Activated naive CD4-positive, alpha-beta T cell treated with anti-CD3 and anti-CD28 coated beads, Interleukin-2, amount 50 U/mL, for 24 hours (primary cell): ENCODE measurements around the gene HOXC10.

ENCODE experiments used
- H3K27ac Mint-ChIP-seq: one replicate; pipeline ENCODE4 v1.8.0; 2021; ENCODE audit warnings: mild to moderate bottlenecking, mixed read lengths
- H3K27me3 Mint-ChIP-seq: one replicate; pipeline ENCODE4 v1.8.0; 2021; ENCODE audit warnings: mixed read lengths
- H3K36me3 Mint-ChIP-seq: one replicate; pipeline ENCODE4 v1.8.0; 2021; ENCODE audit warnings: mixed read lengths
- H3K4me1 Mint-ChIP-seq: one replicate; pipeline ENCODE4 v1.8.0; 2021; ENCODE audit warnings: mixed read lengths
- H3K4me3 Mint-ChIP-seq: one replicate; pipeline ENCODE4 v1.8.0; 2021; ENCODE audit warnings: mild to moderate bottlenecking, mixed read lengths
- H3K9me3 Mint-ChIP-seq: one replicate; pipeline ENCODE4 v1.8.0; 2021; ENCODE audit warnings: mixed read lengths

The HOXC10 gene

GRCh38 chr12:53968214-53969127, 16.5 kb upstream of the HOXC10 start:
- peak overlapping the region; percentile 53 for H3K27ac Mint-ChIP-seq
- H3K9me3 Mint-ChIP-seq = peaks cover 7% of the 10 kb centered on the region
- peaks cover 11% of the 10 kb centered on the region for H3K36me3 Mint-ChIP-seq
- H3K4me1 Mint-ChIP-seq = peaks cover 42% of the 10 kb centered on the region
- H3K27me3 Mint-ChIP-seq = peaks cover 91% of the 10 kb centered on the region
- H3K4me3 Mint-ChIP-seq = no peak overlapping the region

DNA sequence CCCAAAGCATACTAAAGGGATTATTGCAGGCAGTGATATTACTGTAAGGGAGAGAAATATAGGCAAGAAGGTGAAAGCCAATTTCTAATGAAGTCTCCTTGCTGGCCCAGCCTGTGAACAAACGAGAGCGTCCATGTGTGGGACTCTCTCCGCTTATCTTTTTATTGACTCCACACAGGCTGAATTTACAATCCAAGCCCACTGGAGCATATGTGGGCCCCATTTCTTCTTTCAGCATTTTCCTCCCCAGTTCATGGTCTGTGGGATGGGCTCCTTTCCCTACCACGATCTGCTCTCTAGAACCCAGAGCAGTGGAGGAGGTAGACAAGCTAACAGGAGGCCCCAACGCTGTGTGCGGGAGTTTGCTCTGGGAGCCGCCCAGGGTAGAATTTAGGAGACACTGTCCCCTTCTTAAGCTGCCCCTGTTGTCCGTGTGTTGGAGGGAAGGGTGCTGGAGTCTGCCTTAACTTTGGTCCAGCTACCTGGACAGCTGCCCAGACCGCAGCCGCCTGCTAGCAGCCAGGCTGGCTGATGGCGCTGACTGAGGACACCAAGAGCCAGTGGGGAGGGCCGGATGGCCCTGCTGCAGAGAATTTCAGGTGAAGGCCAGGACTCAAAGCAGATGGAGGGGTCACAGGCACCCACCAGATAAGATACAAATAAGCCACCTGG, 15.2 kb upstream of the HOXC10 start:
- Mint-ChIP-seq H3K36me3 (peaks cover 8% of the 10 kb centered on the region), H3K9me3 (no peaks in the 10 kb centered on the region), H3K27me3 (peaks cover 82% of the 10 kb centered on the region), H3K27ac (no peak overlapping the region), H3K4me1 (peaks cover 35% of the 10 kb centered on the region), H3K4me3 (no peak overlapping the region)

- H3K27ac Mint-ChIP-seq = no peak overlapping the region
- peaks cover 33% of the 10 kb centered on the region for H3K4me1 Mint-ChIP-seq
- H3K9me3 Mint-ChIP-seq = no peaks in the 10 kb centered on the region
- H3K27me3 Mint-ChIP-seq = peaks cover 79% of the 10 kb centered on the region
- H3K4me3 Mint-ChIP-seq = no peak overlapping the region
- peaks cover 6% of the 10 kb centered on the region for H3K36me3 Mint-ChIP-seq
These were observed 14.5 kb upstream of the HOXC10 start for GRCh38 chr12:53970451-53970850.

DNA sequence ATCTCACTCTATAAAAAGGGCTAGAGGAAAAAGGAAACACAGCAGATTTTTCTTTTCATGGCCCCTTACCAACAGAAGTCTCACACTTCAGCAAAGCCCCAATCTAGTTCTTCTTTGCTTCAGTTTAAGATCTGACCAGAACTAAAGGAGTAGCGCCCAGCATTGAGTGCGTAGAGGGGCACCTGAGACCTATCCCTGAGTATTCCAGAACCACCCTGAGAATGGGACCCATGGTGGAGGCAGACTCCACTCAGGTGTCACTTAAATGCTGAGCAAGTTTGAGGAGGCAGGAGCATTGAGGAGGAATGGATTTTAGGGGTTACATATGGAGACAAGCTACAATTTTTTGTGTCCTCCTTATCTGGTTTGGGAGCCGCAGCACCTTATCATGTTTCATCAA, 13.8 kb upstream of the HOXC10 start:
- Mint-ChIP-seq H3K27ac (no peak overlapping the region), H3K4me3 (no peak overlapping the region), H3K9me3 (no peaks in the 10 kb centered on the region), H3K36me3 (peaks cover 5% of the 10 kb centered on the region), H3K4me1 (peaks cover 32% of the 10 kb centered on the region), H3K27me3 (peaks cover 79% of the 10 kb centered on the region)

- peaks cover 5% of the 10 kb centered on the region for H3K36me3 Mint-ChIP-seq
- H3K27ac Mint-ChIP-seq = peak overlapping the region; percentile 31
- no peak overlapping the region for H3K4me3 Mint-ChIP-seq
- H3K27me3 Mint-ChIP-seq = peaks cover 76% of the 10 kb centered on the region
- no peaks in the 10 kb centered on the region for H3K9me3 Mint-ChIP-seq
- H3K4me1 Mint-ChIP-seq = peaks cover 26% of the 10 kb centered on the region
These were observed 13.3 kb upstream of the HOXC10 start for GRCh38 chr12:53971686-53972085.

- H3K27ac Mint-ChIP-seq = no peak overlapping the region
These were observed 12.7 kb upstream of the HOXC10 start for GRCh38 chr12:53972152-53972702.

GRCh38 chr12:53972722-53973235, 12.2 kb upstream of the HOXC10 start, which contains the start of gene HOXC11:
TSS of gene HOXC11 (plus strand) at chr12:53973126. CDS start at chr12:53973242, 116 bp downstream.
- H3K36me3 Mint-ChIP-seq = peaks cover 3% of the 10 kb centered on the region
- peak within 1 kb of the TSS; percentile 61 for H3K27ac Mint-ChIP-seq
- peaks cover 76% of the 10 kb centered on the region for H3K27me3 Mint-ChIP-seq
- H3K4me3 Mint-ChIP-seq = peak within 1 kb of the TSS; percentile 43
- H3K9me3 Mint-ChIP-seq = no peaks in the 10 kb centered on the region
- peaks cover 20% of the 10 kb centered on the region for H3K4me1 Mint-ChIP-seq

More at GRCh38 chr12:53972152-53972702, 12.7 kb upstream of the HOXC10 start:
- H3K9me3 Mint-ChIP-seq = no peaks in the 10 kb centered on the region
- H3K36me3 Mint-ChIP-seq = peaks cover 5% of the 10 kb centered on the region
- no peak overlapping the region for H3K4me3 Mint-ChIP-seq
- peaks cover 76% of the 10 kb centered on the region for H3K27me3 Mint-ChIP-seq
- H3K4me1 Mint-ChIP-seq = peaks cover 25% of the 10 kb centered on the region

GRCh38 chr12:53973236-53974042, 11.5 kb upstream of the HOXC10 start:
- H3K9me3 Mint-ChIP-seq = no peaks in the 10 kb centered on the region
- H3K36me3 Mint-ChIP-seq = peaks cover 3% of the 10 kb centered on the region
- peaks cover 20% of the 10 kb centered on the region for H3K4me1 Mint-ChIP-seq
- H3K27me3 Mint-ChIP-seq = peaks cover 74% of the 10 kb centered on the region
- H3K4me3 Mint-ChIP-seq = peak overlapping the region; percentile 43
- peak overlapping the region; percentile 61 for H3K27ac Mint-ChIP-seq

- Mint-ChIP-seq H3K36me3 (peaks cover 3% of the 10 kb centered on the region), H3K4me3 (peak within 1 kb of the TSS; percentile 74), H3K4me1 (peaks cover 20% of the 10 kb centered on the region), H3K27me3 (peaks cover 74% of the 10 kb centered on the region), H3K27ac (no peak within 1 kb of the TSS), H3K9me3 (no peaks in the 10 kb centered on the region)
These were observed 10.6 kb upstream of the HOXC10 start, which contains the start of gene HOTAIR for GRCh38 chr12:53974084-53975063. TSS of gene HOTAIR (minus strand) at chr12:53974954.

DNA sequence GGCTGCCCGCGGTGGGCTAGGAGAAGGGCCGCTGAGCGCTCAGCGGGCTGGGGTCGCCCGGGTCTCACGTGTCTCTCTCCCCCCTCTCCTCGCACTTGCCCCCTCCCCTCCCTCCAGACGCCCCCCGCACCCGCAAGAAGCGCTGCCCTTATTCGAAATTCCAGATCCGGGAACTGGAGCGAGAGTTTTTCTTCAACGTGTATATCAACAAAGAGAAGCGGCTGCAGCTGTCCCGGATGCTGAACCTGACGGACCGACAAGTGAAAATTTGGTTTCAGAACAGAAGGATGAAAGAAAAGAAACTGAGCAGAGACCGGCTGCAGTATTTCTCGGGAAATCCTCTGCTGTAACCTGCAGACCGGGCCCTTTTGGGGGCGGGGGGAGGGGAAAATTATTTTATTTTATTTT, 9.9 kb upstream of the HOXC10 start:
- no peaks in the 10 kb centered on the region for H3K9me3 Mint-ChIP-seq
- H3K4me3 Mint-ChIP-seq = no peak overlapping the region
- peaks cover 20% of the 10 kb centered on the region for H3K4me1 Mint-ChIP-seq
- no peak overlapping the region for H3K27ac Mint-ChIP-seq
- peaks cover 75% of the 10 kb centered on the region for H3K27me3 Mint-ChIP-seq
- H3K36me3 Mint-ChIP-seq = peaks cover 3% of the 10 kb centered on the region

GRCh38 chr12:53975479-53976152, 9.3 kb upstream of the HOXC10 start:
- no peaks in the 10 kb centered on the region for H3K9me3 Mint-ChIP-seq
- peaks cover 7% of the 10 kb centered on the region for H3K36me3 Mint-ChIP-seq
- peaks cover 20% of the 10 kb centered on the region for H3K4me1 Mint-ChIP-seq
- peak overlapping the region; percentile 68 for H3K4me3 Mint-ChIP-seq
- H3K27ac Mint-ChIP-seq = no peak overlapping the region
- H3K27me3 Mint-ChIP-seq = peaks cover 76% of the 10 kb centered on the region

GRCh38 chr12:53976172-53976822, 8.6 kb upstream of the HOXC10 start:
- peaks cover 20% of the 10 kb centered on the region for H3K4me1 Mint-ChIP-seq
- no peak overlapping the region for H3K4me3 Mint-ChIP-seq
- H3K27ac Mint-ChIP-seq = peak overlapping the region; percentile 46
- no peaks in the 10 kb centered on the region for H3K9me3 Mint-ChIP-seq
- peaks cover 7% of the 10 kb centered on the region for H3K36me3 Mint-ChIP-seq
- H3K27me3 Mint-ChIP-seq = peaks cover 76% of the 10 kb centered on the region
